Measurements from ENCODE around the gene BATF3. TPM values are rescaled to one million over a fixed set of nuclear protein-coding genes. Genes with fewer than 3 reads are reported as not detected.
A peak's percentile ranks its signal among the peaks of the same experiment; 100 is the strongest.

The BATF3 gene
- total and polyA plus RNA-seq, 2 of the 4 experiments (the other 2 are of a cell fraction): 1.6 to 3.9 TPM

DNA sequence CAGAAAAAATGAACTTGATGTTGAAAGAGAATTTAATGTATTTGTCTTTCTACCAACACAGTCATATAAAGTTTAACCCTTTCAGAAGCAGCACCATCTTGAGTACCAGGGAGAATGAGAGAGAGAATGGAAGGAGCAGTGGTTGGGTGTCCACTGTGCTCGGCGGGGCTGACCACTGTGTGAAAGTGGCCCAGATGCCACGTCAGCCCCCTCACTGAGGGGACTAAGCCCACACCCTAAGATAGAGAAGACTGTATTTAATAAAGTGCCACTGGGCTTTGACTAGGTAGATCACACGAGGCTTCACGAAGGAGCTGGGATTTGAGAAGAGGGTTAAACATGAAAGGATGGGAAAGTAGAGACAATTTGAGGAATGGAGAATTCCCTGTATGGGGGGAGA lies 31.2 kb downstream of the BATF3 start:
- peak overlapping the region; percentile 51 for H3K4ac ChIP-seq (ENCODE audit: low read depth, low read length)
- H3K4me2 ChIP-seq (ENCODE audit: low read depth, low read length): no peak overlapping the region
- H2BK120ac ChIP-seq (ENCODE audit: low read depth, low read length): peak overlapping the region; percentile 64
- POLR2A ChIA-PET (ENCODE audit: unreplicated experiment): interaction anchor here (1.1 kb wide), 1 partner anchor 60 kb away, joined by 3 read pairs; the partner anchor contains the start of gene ATF3
- no peak overlapping the region for H3K4me3 ChIP-seq (ENCODE audit: insufficient read depth, low read depth, low read length)
- H3K9me1 ChIP-seq (ENCODE audit: insufficient read depth, low read length): peaks cover 13% of the 10 kb centered on the region; the same call in 1 of the 2 replicates
- peak overlapping the region; percentile 61 for H3K18ac ChIP-seq (ENCODE audit: low read depth, low read length)
- no TSS peak for BruUV-seq (replicated peaks)
- intact Hi-C loops (cut with micrococcal nuclease): no loop called here
- H4K91ac ChIP-seq (ENCODE audit: insufficient read depth, low read depth, low read length): peak overlapping the region; percentile 37
- H3K23ac ChIP-seq (ENCODE audit: low read depth, low read length): peak overlapping the region; percentile 18; the same call in 1 of the 2 replicates
- H3K56ac ChIP-seq (ENCODE audit: extremely low read depth, insufficient read depth, low read length): peak overlapping the region; percentile 41; the same call in 1 of the 2 replicates
- H3K27ac ChIP-seq (ENCODE audit: insufficient read depth, low read length): peak overlapping the region; percentile 73
- in situ Hi-C loops (cut with MboI; ENCODE audit: low sequenced_read_pairs): loop anchor here (10.0 to 25.0 kb wide), 2 partner anchors 116 to 319 kb away; no protein-coding TSS in a partner anchor
- H2BK20ac ChIP-seq (ENCODE audit: low read depth, low read length): peak overlapping the region; percentile 35
- peak overlapping the region in 1 of 2 experiments; percentile 53; a peak in 1 of 4 replicates for H4K8ac ChIP-seq (ENCODE audit: low read depth in 2 of 2, low read length in 2 of 2)
- peaks cover 15% of the 10 kb centered on the region for H3K4me1 ChIP-seq (ENCODE audit: control insufficient read depth, insufficient read depth, low read length)
- no peak for TF ChIP-seq SMC3 (IDR thresholded peaks at IDR 0.05; ENCODE audit: low read depth, low read length)
- TF ChIP-seq RCOR1 (IDR thresholded peaks at IDR 0.05; ENCODE audit: insufficient replicate concordance, low read length): no peak
- TF ChIP-seq, protein P1, sequence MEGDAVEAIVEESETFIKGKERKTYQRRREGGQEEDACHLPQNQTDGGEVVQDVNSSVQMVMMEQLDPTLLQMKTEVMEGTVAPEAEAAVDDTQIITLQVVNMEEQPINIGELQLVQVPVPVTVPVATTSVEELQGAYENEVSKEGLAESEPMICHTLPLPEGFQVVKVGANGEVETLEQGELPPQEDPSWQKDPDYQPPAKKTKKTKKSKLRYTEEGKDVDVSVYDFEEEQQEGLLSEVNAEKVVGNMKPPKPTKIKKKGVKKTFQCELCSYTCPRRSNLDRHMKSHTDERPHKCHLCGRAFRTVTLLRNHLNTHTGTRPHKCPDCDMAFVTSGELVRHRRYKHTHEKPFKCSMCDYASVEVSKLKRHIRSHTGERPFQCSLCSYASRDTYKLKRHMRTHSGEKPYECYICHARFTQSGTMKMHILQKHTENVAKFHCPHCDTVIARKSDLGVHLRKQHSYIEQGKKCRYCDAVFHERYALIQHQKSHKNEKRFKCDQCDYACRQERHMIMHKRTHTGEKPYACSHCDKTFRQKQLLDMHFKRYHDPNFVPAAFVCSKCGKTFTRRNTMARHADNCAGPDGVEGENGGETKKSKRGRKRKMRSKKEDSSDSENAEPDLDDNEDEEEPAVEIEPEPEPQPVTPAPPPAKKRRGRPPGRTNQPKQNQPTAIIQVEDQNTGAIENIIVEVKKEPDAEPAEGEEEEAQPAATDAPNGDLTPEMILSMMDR (conservative IDR thresholded peaks at IDR 0.05; ENCODE audit: low read depth, low read length): no peak
- TF ChIP-seq RFX5 (IDR thresholded peaks at IDR 0.05; ENCODE audit: low read depth, low read length): no peak
- no peak for TF ChIP-seq MAFK (IDR thresholded peaks at IDR 0.05; ENCODE audit: low read depth, low read length)
- TF ChIP-seq, protein P2, sequence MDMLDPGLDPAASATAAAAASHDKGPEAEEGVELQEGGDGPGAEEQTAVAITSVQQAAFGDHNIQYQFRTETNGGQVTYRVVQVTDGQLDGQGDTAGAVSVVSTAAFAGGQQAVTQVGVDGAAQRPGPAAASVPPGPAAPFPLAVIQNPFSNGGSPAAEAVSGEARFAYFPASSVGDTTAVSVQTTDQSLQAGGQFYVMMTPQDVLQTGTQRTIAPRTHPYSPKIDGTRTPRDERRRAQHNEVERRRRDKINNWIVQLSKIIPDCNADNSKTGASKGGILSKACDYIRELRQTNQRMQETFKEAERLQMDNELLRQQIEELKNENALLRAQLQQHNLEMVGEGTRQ (IDR thresholded peaks at IDR 0.05; ENCODE audit: low read depth, low read length): no peak
- TF ChIP-seq NFE2L2 (IDR thresholded peaks at IDR 0.05; ENCODE audit: low read depth, low read length): no peak
- TF ChIP-seq BHLHE40 (IDR thresholded peaks at IDR 0.05; ENCODE audit: low read depth, low read length): no peak
- no peak for TF ChIP-seq CEBPB (IDR thresholded peaks at IDR 0.05; ENCODE audit: low read depth, low read length)
- no peak for TF ChIP-seq RAD21 (IDR thresholded peaks at IDR 0.05; ENCODE audit: low read length)
- no peak for TF ChIP-seq ELK1 (IDR thresholded peaks at IDR 0.05; ENCODE audit: borderline replicate concordance, low read depth, low read length)
- TF ChIP-seq MAZ (IDR thresholded peaks at IDR 0.05; ENCODE audit: borderline replicate concordance, low read depth, low read length): no peak
- TF ChIP-seq MXI1 (IDR thresholded peaks at IDR 0.05; ENCODE audit: borderline replicate concordance, low read depth, low read length): no peak
- TF ChIP-seq POLR2A (IDR thresholded peaks at IDR 0.05; ENCODE audit: low read depth, low read length): no peak
- TF ChIP-seq CHD1 (IDR thresholded peaks at IDR 0.05; ENCODE audit: low read depth, low read length): no peak
- TF ChIP-seq FOS (IDR thresholded peaks at IDR 0.05; ENCODE audit: low read depth, low read length): no peak
- H3K9ac ChIP-seq (ENCODE audit: low read depth, low read length): peak overlapping the region; percentile 22; the same call in 1 of the 2 replicates
- no peak overlapping the region for H2AK9ac ChIP-seq (replicated peaks; ENCODE audit: low read depth, low read length, poor library complexity)
- WGBS, 2 experiments (ENCODE audit: extremely low coverage in 2 of 2, insufficient read length in 1 of 2): 79% methylated on average over 2 of the region's 5 CpGs; no CpG with 5 or more reads in 1 of the 2 experiments
- no peak for DNase-seq
- H4K20me1 ChIP-seq (ENCODE audit: insufficient read depth, low read length): peaks cover 7% of the 10 kb centered on the region; the same call in 1 of the 2 replicates
- no peaks in the 10 kb centered on the region for H3K9me3 ChIP-seq (ENCODE audit: control insufficient read depth, insufficient read depth, low read length)
- peak overlapping the region; percentile 70 for H4K5ac ChIP-seq (ENCODE audit: low read depth, low read length)
- H2BK15ac ChIP-seq (ENCODE audit: low read depth, low read length): peak overlapping the region; percentile 98; the same call in 1 of the 3 replicates
- dilution Hi-C loops (cut with HindIII; ENCODE audit: low sequenced_read_pairs, unreplicated experiment): no loop called here
- H3K36me3 ChIP-seq (ENCODE audit: control insufficient read depth, insufficient read depth, low read length): no peaks in the 10 kb centered on the region
- peak overlapping the region; percentile 40; the same call in 1 of the 2 replicates for H3K14ac ChIP-seq (replicated peaks; ENCODE audit: low read depth, low read length)
- H3K27me3 ChIP-seq (ENCODE audit: control insufficient read depth, insufficient read depth, low read length): no peaks in the 10 kb centered on the region
- H2AFZ ChIP-seq (replicated peaks; ENCODE audit: low read length, poor library complexity): peak overlapping the region; percentile 57
- H3K79me1 ChIP-seq (ENCODE audit: low read depth in 1 of 2, low read length in 2 of 2): no peaks in the 10 kb centered on the region
- no peak for ATAC-seq (ENCODE audit: low read depth)
- CTCF ChIA-PET: interaction anchor here (1.6 kb wide), 1 partner anchor 33 kb away, joined by 5 read pairs; no protein-coding TSS in a partner anchor
- H2BK5ac ChIP-seq (ENCODE audit: low read depth, low read length, poor library complexity, severe bottlenecking): peak overlapping the region; percentile 60
- H2AK5ac ChIP-seq (ENCODE audit: low read depth, low read length): peak overlapping the region; percentile 87; the same call in 1 of the 2 replicates

Measured in IMR-90 (cell line).